Coronary artery (tissue), 2 donors: ENCODE data around the gene PTAFR.
A peak's percentile ranks its signal among the peaks of the same experiment; 100 is the strongest.

Source experiments
- DNase-seq: peaks from one replicate; pipeline ENCODE4 v3.0.0-alpha.2; 2017; ENCODE audit warnings: low spot score
- H3K27ac ChIP-seq, 2 donors: fragments of 200-600 bp; sonication (generic); one replicate each; pipeline ENCODE4 v1.5.1; 2016 to 2019
- H3K4me3 ChIP-seq: fragments of 200-600 bp; sonication (generic); 2 replicates; pipeline ENCODE4 v1.5.1; 2016; ENCODE audit warnings: mild to moderate bottlenecking, moderate library complexity
- TF ChIP-seq, protein P1 (sequence below): fragments of 200-600 bp; sonication (generic); IDR thresholded peaks from one replicate; pipeline ENCODE4 v1.5.1; 2019; ENCODE audit warnings: antibody characterized with exemption

The PTAFR gene

DNA sequence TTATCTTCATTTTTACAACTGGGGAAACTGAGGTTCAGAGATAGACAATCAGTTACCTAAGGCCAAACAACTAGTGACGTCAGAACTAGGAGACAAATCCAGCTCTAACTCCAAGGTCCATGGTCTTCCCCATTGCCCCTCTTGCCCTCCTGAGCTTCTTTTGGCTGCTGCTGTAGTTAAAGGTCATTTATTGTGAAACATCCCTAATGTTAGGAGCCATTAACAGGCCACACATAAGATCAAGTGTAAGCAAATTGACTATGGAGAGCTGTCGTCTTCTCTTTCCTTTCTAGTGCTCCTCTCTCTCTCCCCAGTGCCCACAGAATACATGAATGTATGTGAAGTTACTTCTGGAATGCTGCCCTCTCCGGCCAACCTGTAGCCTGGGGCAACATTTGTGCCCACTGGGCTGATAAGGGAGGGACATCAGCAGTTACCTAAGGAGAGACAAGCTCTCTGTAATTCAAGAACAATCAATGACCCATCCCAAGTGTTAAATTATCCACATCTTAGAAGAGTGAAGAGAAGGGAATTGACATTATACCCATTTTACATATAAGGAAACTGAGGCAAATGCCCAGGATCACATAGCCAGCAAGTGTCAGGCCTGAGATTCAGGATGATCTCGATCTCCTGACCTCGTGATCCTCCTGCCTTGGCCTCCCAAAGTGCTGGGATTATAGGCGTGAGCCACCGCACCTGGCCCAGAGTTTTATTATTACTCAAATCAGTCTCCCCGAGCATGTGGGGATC is 40.1 kb downstream of the PTAFR start:
- no peak overlapping the region for H3K4me3 ChIP-seq
- DNase-seq: no peak
- TF ChIP-seq, protein P1, sequence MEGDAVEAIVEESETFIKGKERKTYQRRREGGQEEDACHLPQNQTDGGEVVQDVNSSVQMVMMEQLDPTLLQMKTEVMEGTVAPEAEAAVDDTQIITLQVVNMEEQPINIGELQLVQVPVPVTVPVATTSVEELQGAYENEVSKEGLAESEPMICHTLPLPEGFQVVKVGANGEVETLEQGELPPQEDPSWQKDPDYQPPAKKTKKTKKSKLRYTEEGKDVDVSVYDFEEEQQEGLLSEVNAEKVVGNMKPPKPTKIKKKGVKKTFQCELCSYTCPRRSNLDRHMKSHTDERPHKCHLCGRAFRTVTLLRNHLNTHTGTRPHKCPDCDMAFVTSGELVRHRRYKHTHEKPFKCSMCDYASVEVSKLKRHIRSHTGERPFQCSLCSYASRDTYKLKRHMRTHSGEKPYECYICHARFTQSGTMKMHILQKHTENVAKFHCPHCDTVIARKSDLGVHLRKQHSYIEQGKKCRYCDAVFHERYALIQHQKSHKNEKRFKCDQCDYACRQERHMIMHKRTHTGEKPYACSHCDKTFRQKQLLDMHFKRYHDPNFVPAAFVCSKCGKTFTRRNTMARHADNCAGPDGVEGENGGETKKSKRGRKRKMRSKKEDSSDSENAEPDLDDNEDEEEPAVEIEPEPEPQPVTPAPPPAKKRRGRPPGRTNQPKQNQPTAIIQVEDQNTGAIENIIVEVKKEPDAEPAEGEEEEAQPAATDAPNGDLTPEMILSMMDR: no peak
- no peak overlapping the region for H3K27ac ChIP-seq

- peak overlapping the region in 1 of 2 donors; percentile 9 for H3K27ac ChIP-seq
- H3K4me3 ChIP-seq: no peak overlapping the region
- TF ChIP-seq, protein P1: no peak
- DNase-seq: no peak
These were observed 40.9 kb downstream of the PTAFR start for GRCh38 chr1:28135371-28136168.

- TF ChIP-seq, protein P1: no peak
- DNase-seq: no peak
- peak overlapping the region in 1 of 2 donors; percentile 9 for H3K27ac ChIP-seq
- H3K4me3 ChIP-seq: no peak overlapping the region
These were observed 41.8 kb downstream of the PTAFR start for GRCh38 chr1:28134651-28135207.

DNA sequence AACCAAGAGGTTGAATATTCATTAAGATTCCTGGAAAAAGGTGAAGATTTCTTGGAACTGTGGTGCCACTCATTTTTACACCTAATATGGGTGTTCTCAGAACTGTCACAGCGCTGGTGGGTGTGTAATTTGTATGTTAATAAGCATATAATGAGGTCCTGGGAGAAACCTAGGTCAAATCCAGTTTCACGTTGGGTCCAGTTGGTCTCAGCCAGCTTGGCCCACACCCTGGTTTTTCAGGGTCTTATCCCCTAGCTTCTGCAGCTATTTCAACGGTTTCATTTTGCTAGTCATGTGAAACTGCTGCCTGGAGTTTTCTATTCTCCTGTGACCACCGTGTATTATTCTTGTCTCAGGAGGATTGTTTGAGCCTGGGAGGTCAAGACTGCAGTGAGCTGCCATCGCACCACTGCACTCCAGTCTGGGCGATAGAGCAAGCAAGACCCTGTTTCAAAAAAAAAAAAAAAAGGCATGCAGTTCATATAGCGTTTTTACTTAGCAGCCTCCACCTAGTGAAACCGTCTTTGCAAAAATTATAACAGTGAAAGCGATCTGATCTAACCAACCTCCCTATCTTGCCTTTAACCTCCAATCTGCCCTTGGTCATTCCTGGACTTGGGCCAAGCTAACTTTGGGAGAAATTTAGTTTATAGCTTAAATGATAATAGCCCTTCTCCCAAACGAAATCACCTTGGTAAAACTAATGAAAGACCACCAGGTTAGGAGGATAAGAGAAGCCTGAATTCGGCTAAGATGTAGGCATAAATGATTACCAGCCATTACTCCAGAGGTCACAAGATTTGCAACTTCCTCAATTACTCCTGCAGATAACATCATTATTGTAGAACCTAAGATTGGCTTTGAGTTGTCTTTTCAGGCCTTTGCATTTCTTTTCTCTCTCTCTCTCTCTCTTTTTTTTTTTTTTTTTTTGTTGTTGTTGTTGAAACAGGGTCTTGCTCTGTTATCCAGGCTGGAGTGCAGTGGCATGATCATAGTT is 44.0 kb downstream of the PTAFR start:
- H3K27ac ChIP-seq: no peak overlapping the region

GRCh38 chr1:28130901-28131300 is 45.6 kb downstream of the PTAFR start:
- no peak for DNase-seq
- Histone ChIP-seq H3K27ac (no peak overlapping the region), H3K4me3 (no peak overlapping the region)
- TF ChIP-seq, protein P1: no peak

More for the DNA sequence above, 44.0 kb downstream of the PTAFR start:
- DNase-seq: no peak
- TF ChIP-seq, protein P1: no peak
- no peak overlapping the region for H3K4me3 ChIP-seq

DNA sequence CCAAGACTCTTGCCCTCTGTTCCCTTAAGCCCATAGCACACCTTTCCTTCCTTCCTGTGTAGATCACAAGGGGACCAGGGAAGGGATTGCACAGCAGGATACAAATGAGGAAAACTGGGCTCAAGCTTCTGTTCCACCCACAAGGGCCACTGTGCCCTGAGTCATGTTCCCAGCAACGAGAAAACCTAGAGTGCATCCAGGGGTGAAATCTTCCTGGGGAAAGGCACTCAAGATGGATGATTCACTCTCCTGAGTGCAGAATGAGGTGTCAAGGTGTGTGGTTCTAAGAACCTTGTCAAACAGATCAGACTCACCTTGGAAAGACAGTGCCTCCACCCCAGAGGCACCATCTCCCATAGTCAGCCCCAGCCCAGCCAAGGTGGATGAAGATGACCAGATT is 47.3 kb downstream of the PTAFR start:
- no peak for DNase-seq
- TF ChIP-seq, protein P1: no peak
- H3K4me3 ChIP-seq: no peak overlapping the region
- no peak overlapping the region for H3K27ac ChIP-seq
